CD4-positive, alpha-beta T cell (primary cell): ENCODE data around the gene SALL1. TPM values are rescaled to one million over a fixed set of nuclear protein-coding genes. Genes with fewer than 3 reads are reported as not detected.

ENCODE experiments used
- ATAC-seq: fragments of 200-7000 bp; cut with Tn5 transposase; one replicate; pipeline ENCODE4 v1.10.0; 2022; ENCODE audit warnings: mild to moderate bottlenecking; ENCODE audit not compliant: poor library complexity
- CTCF ChIA-PET: fragments of 350-600 bp; sonication (Branson Sonifier 250); formaldehyde crosslinking; loops from one replicate; lab custom pipeline; 2021; ENCODE audit warnings: antibody characterized with exemption, inconsistent platforms; lab: Charles Lee
- POLR2A ChIA-PET: fragments of 350-600 bp; sonication (Branson Sonifier 250); formaldehyde crosslinking; loops from one replicate; lab custom pipeline; 2021; ENCODE audit warnings: antibody characterized with exemption, inconsistent platforms; lab: Charles Lee
- DNase-seq, 14 experiments: peaks; one replicate each; pipeline ENCODE4 v3.0.0-alpha.2; 2013 to 2020; ENCODE audit warnings: mixed read lengths in 2 of 14
- H3K27ac ChIP-seq, 2 donors: one replicate each; pipeline versions ENCODE4 v1.5.1 to v1.7.0; 2013; ENCODE audit warnings: low read length in 2 of 2, low read depth in 1 of 2, mild to moderate bottlenecking in 1 of 2
- H3K27me3 ChIP-seq, 2 experiments: 1 replicate in 1 of 2; 2 replicates in 1 of 2; pipeline versions ENCODE4 v1.6.1 to v1.7.0; 2013; ENCODE audit warnings: low read length in 2 of 2, control low read depth in 1 of 2, mild to moderate bottlenecking in 1 of 2, moderate library complexity in 1 of 2; ENCODE audit not compliant: insufficient read depth in 2 of 2, control insufficient read depth in 1 of 2
- H3K36me3 ChIP-seq: one replicate; pipeline ENCODE4 v1.6.1; 2013; ENCODE audit warnings: low read length, control low read depth; ENCODE audit not compliant: insufficient read depth
- H3K4me1 ChIP-seq: one replicate; pipeline ENCODE4 v1.6.1; 2013; ENCODE audit warnings: low read length, control low read depth; ENCODE audit not compliant: insufficient read depth
- H3K4me3 ChIP-seq: one replicate; pipeline ENCODE4 v1.5.1; 2013; ENCODE audit warnings: mild to moderate bottlenecking, low read length, moderate library complexity
- H3K9me3 ChIP-seq, 2 experiments: 1 replicate in 1 of 2; 2 replicates in 1 of 2; pipeline versions ENCODE4 v1.6.1 to v1.7.0; 2013; ENCODE audit warnings: low read length in 2 of 2, mild to moderate bottlenecking in 2 of 2, control low read depth in 1 of 2, moderate library complexity in 1 of 2; ENCODE audit not compliant: control insufficient read depth in 1 of 2, insufficient read depth in 1 of 2
- H3K27ac Mint-ChIP-seq: one replicate; pipeline ENCODE4 v1.8.0; 2020; ENCODE audit warnings: mixed read lengths
- H3K27me3 Mint-ChIP-seq: one replicate; pipeline ENCODE4 v1.8.0; 2021; ENCODE audit warnings: mixed read lengths
- H3K36me3 Mint-ChIP-seq: one replicate; pipeline ENCODE4 v1.8.0; 2021; ENCODE audit warnings: low read depth, mixed read lengths
- H3K4me1 Mint-ChIP-seq: one replicate; pipeline ENCODE4 v1.8.0; 2021; ENCODE audit warnings: low read depth, mixed read lengths
- H3K4me3 Mint-ChIP-seq: one replicate; pipeline ENCODE4 v1.8.0; 2020; ENCODE audit warnings: mild to moderate bottlenecking, mixed read lengths
- H3K9me3 Mint-ChIP-seq: one replicate; pipeline ENCODE4 v1.8.0; 2020; ENCODE audit warnings: mixed read lengths
- intact Hi-C, 2 experiments: fragments of 100-400 bp; cut with DNase I in 1 of 2; cut with micrococcal nuclease in 1 of 2; formaldehyde crosslinking; loops; one replicate each; pipeline versions ENCODE4 v1.15.1 to v1.9.0; 2023 to 2025; cut with DNase I, micrococcal nuclease
- total RNA-seq, 174 experiments: library from RNA in 2 of 174; stranded (reverse) in 2 of 174; gene quantifications; one replicate each; pipeline ENCODE4 v1.2.3 and lab custom pipeline; 2021 to 2026
- TF ChIP-seq, protein P1 (sequence below): fragments of 200-600 bp; IDR thresholded peaks from one replicate; pipeline ENCODE4 v1.8.0; 2022; ENCODE audit warnings: antibody characterized with exemption, mild to moderate bottlenecking

The SALL1 gene
- total RNA-seq, 2 experiments from 2014 or later = not detected

DNA sequence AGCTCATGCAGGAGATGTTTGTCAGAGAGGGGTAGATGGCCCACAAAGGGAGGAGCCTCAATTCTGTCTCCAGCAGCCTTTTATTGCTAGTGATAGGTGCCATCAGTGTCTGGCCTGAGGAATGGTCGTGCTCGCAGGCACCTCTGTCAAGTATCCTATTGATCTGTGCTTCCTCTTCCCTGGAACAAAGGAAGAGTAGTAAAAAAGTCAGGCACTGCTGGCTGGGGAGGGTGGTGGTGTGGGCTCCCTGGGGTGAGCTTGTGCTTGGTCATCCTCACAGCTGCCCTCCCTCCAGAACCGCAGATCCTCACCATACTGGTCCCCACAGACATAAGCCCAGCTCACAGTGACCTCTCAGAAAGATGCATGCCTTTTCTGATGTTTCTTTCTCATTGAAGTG lies 15.0 kb upstream of the SALL1 start:
- H3K27me3 ChIP-seq = peaks cover 0 to 4% of the 10 kb centered on the region in 2 experiments
- ATAC-seq (no peak), DNase-seq (no peak)
- ChIA-PET POLR2A (no interaction called here), CTCF (no interaction called here)
- no peak overlapping the region for H3K27ac Mint-ChIP-seq
- peaks cover 4% of the 10 kb centered on the region for H3K9me3 Mint-ChIP-seq
- peaks cover 14% of the 10 kb centered on the region for H3K27me3 Mint-ChIP-seq
- H3K4me1 ChIP-seq = no peaks in the 10 kb centered on the region
- H3K4me3 Mint-ChIP-seq = no peak overlapping the region
- H3K9me3 ChIP-seq = no peaks in the 10 kb centered on the region
- no peaks in the 10 kb centered on the region for H3K36me3 ChIP-seq
- no peak overlapping the region for H3K4me3 ChIP-seq
- no peak overlapping the region for H3K27ac ChIP-seq
- no peaks in the 10 kb centered on the region for H3K4me1 Mint-ChIP-seq
- intact Hi-C loops = no loop called here
- TF ChIP-seq, protein P1, sequence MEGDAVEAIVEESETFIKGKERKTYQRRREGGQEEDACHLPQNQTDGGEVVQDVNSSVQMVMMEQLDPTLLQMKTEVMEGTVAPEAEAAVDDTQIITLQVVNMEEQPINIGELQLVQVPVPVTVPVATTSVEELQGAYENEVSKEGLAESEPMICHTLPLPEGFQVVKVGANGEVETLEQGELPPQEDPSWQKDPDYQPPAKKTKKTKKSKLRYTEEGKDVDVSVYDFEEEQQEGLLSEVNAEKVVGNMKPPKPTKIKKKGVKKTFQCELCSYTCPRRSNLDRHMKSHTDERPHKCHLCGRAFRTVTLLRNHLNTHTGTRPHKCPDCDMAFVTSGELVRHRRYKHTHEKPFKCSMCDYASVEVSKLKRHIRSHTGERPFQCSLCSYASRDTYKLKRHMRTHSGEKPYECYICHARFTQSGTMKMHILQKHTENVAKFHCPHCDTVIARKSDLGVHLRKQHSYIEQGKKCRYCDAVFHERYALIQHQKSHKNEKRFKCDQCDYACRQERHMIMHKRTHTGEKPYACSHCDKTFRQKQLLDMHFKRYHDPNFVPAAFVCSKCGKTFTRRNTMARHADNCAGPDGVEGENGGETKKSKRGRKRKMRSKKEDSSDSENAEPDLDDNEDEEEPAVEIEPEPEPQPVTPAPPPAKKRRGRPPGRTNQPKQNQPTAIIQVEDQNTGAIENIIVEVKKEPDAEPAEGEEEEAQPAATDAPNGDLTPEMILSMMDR = no peak
- H3K36me3 Mint-ChIP-seq = no peaks in the 10 kb centered on the region

DNA sequence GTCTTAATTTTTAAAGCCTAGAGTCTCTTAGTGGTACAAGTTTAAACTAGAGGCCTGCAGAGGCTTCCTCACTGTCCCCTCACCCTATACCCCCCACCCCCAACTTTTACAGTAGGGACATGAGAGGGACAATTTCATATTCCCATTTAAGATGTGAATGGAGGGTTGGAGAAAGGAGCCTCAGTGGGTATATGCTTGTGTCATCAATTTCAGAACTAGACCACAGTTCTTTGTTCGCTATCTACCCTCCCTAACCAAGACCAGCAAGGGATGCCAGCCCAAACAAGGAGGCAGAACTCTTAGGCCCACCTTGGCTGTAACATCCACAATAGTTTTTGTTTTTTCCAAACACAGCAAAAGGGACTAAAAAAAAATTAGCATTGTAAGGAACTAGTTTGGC lies 14.0 kb upstream of the SALL1 start:
- H3K4me3 ChIP-seq = no peak overlapping the region
- ATAC-seq = no peak
- Mint-ChIP-seq H3K4me3 (no peak overlapping the region), H3K27ac (no peak overlapping the region), H3K4me1 (no peaks in the 10 kb centered on the region), H3K36me3 (no peaks in the 10 kb centered on the region), H3K9me3 (peaks cover 2% of the 10 kb centered on the region), H3K27me3 (peaks cover 24% of the 10 kb centered on the region)
- TF ChIP-seq, protein P1 = no peak
- H3K9me3 ChIP-seq = no peaks in the 10 kb centered on the region
- no peaks in the 10 kb centered on the region for H3K36me3 ChIP-seq
- peaks cover 0 to 7% of the 10 kb centered on the region in 2 experiments for H3K27me3 ChIP-seq
- intact Hi-C loops = no loop called here
- H3K27ac ChIP-seq = no peak overlapping the region
- DNase-seq = no peak
- no peaks in the 10 kb centered on the region for H3K4me1 ChIP-seq
- CTCF ChIA-PET = no interaction called here
- POLR2A ChIA-PET = no interaction called here

DNA sequence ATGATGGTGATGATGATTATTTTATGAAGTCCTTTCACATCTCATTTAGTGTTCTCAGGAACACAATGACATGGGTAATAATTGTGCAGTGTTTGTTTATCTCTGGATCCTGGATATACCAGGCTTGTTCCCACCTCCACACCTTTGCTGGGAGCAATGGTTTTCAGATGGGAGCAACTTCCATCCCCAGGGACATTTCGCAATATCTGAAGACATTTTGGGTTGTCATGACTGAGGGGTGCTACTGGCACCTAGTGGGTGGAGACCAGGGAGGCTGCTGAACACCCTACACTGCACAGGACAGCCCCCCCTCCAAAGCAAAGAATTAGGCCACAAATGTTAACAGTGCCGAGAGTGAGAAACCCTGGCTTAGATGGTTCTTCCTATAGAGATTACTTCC lies 13.5 kb upstream of the SALL1 start:
- no peak overlapping the region for H3K27ac Mint-ChIP-seq
- no peak for DNase-seq
- no peak overlapping the region for H3K27ac ChIP-seq
- H3K36me3 Mint-ChIP-seq = no peaks in the 10 kb centered on the region
- no peak overlapping the region for H3K4me3 Mint-ChIP-seq
- peaks cover 25% of the 10 kb centered on the region for H3K27me3 Mint-ChIP-seq
- H3K36me3 ChIP-seq = no peaks in the 10 kb centered on the region
- TF ChIP-seq, protein P1 = no peak
- H3K27me3 ChIP-seq = peaks cover 0 to 9% of the 10 kb centered on the region in 2 experiments
- POLR2A ChIA-PET = no interaction called here
- ATAC-seq = no peak
- H3K4me3 ChIP-seq = no peak overlapping the region
- intact Hi-C loops = no loop called here
- H3K4me1 Mint-ChIP-seq = no peaks in the 10 kb centered on the region
- peaks cover 2% of the 10 kb centered on the region for H3K9me3 Mint-ChIP-seq
- CTCF ChIA-PET = no interaction called here
- no peaks in the 10 kb centered on the region for H3K9me3 ChIP-seq
- H3K4me1 ChIP-seq = no peaks in the 10 kb centered on the region
